Osteocyte (in vitro differentiated cells): ENCODE results near the gene DAPK1. TPM values are rescaled to one million over a fixed set of nuclear protein-coding genes. Genes with fewer than 3 reads are reported as not detected.

Experiments used
- DNase-seq: peaks from one replicate; pipeline ENCODE4 v3.0.0; 2021; ENCODE audit warnings: mixed read lengths; ENCODE audit not compliant: unreplicated experiment; ENCODE audit errors: extremely low spot score
- H3K27ac Mint-ChIP-seq: one replicate; pipeline ENCODE4 v1.8.0; 2021; ENCODE audit warnings: mild to moderate bottlenecking, mixed read lengths; ENCODE audit not compliant: unreplicated experiment
- H3K27me3 Mint-ChIP-seq: one replicate; pipeline ENCODE4 v1.8.0; 2021; ENCODE audit warnings: mixed read lengths; ENCODE audit not compliant: unreplicated experiment
- H3K36me3 Mint-ChIP-seq: one replicate; pipeline ENCODE4 v1.8.0; 2021; ENCODE audit warnings: mixed read lengths; ENCODE audit not compliant: unreplicated experiment
- H3K4me1 Mint-ChIP-seq: one replicate; pipeline ENCODE4 v1.8.0; 2021; ENCODE audit warnings: mixed read lengths; ENCODE audit not compliant: unreplicated experiment
- H3K4me3 Mint-ChIP-seq: one replicate; pipeline ENCODE4 v1.8.0; 2021; ENCODE audit warnings: mild to moderate bottlenecking, moderate library complexity, mixed read lengths; ENCODE audit not compliant: unreplicated experiment
- H3K9me3 Mint-ChIP-seq: one replicate; pipeline ENCODE4 v1.8.0; 2021; ENCODE audit warnings: mixed read lengths; ENCODE audit not compliant: unreplicated experiment
- CTCF ChIP-seq: fragments of 200-600 bp; sonication (generic); IDR thresholded peaks from 2 replicates; pipeline ENCODE4 v1.5.0; 2021; ENCODE audit warnings: antibody characterized with exemption, mild to moderate bottlenecking, moderate library complexity
- total RNA-seq: library from RNA; stranded (reverse); gene quantifications from 2 replicates; pipeline ENCODE4 v1.2.1, GENCODE V29; 2021

Gene DAPK1
- total RNA-seq, 1 donor from 2014 or later: 304 TPM

- Mint-ChIP-seq H3K27ac (peak overlapping the region; percentile 97), H3K4me3 (no peak overlapping the region), H3K36me3 (peaks cover 74% of the 10 kb centered on the region), H3K9me3 (no peaks in the 10 kb centered on the region), H3K27me3 (no peaks in the 10 kb centered on the region), H3K4me1 (peaks cover 75% of the 10 kb centered on the region)
- TF ChIP-seq CTCF: no peak
- DNase-seq: no peak
Measured at GRCh38 chr9:87611776-87612175, 114.1 kb downstream of the DAPK1 start.

DNA sequence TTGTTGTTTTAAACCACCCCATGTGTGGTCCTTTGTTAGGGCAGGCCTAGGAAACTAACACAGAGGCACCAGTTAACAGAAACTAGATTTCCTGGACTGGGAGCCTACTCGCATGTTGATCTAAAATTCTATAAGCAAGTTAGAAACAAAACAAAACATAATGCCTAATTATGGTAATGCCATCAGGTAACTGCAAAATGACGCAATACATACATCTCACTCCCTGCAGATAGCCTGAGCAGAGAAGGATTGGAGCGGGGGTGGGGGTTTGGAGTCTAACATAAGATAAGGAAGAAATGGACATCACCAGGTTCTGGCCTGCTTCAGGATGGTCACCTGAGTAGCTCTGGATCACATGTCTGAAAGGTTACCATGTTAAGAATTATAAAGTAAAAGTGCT lies 114.9 kb downstream of the DAPK1 start:
- Mint-ChIP-seq H3K27ac (peak overlapping the region; percentile 31), H3K27me3 (no peaks in the 10 kb centered on the region), H3K4me3 (no peak overlapping the region), H3K4me1 (peaks cover 68% of the 10 kb centered on the region), H3K36me3 (peaks cover 78% of the 10 kb centered on the region), H3K9me3 (no peaks in the 10 kb centered on the region)
- DNase-seq: no peak
- TF ChIP-seq CTCF: no peak

DNA sequence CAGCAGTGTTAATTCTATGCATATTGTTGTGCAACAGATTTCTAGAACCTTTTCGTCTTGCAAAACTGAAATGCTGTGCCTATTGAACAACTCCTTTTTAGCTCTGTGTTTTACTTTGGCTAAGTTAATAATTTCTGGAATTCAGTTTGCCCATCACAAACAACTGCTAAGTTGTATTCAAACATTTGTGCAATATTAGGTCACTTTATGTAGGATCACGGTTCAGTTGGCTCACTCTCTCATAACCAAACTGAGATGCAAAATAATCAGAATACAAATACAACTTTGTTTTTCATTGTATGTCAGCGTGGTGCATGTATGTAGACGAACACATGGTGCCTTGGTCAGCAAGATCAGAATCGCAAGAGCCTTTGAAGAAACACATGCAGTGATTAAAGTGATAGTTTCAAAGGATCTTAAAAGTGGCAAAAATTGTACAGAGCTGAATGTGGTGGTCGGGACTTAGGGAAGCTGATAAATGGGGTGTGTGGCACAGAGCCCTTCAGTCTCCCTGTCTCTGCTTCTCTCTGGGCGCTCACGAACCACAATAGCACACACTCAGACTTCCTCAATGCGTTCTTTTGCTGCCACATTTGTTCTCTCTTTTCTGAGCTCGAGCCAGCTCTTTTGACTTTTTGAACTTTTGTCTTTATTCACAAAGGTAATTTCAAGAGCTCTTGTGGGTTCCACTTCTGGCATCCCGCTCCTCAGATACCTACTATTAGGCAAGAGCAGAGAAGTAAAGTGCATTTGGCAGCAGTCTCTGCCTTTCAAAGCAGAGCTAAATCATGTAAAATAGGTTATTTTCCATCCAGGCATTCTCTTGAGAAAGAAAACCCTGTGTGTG lies 115.8 kb downstream of the DAPK1 start:
- no peak overlapping the region for H3K27ac Mint-ChIP-seq
- no peak for TF ChIP-seq CTCF
- peaks cover 58% of the 10 kb centered on the region for H3K4me1 Mint-ChIP-seq
- no peaks in the 10 kb centered on the region for H3K27me3 Mint-ChIP-seq
- no peak overlapping the region for H3K4me3 Mint-ChIP-seq
- peaks cover 79% of the 10 kb centered on the region for H3K36me3 Mint-ChIP-seq
- no peaks in the 10 kb centered on the region for H3K9me3 Mint-ChIP-seq
- DNase-seq: no peak

- peaks cover 80% of the 10 kb centered on the region for H3K36me3 Mint-ChIP-seq
- TF ChIP-seq CTCF: no peak
- H3K4me1 Mint-ChIP-seq: peaks cover 50% of the 10 kb centered on the region
Measured at GRCh38 chr9:87614397-87614796, 116.7 kb downstream of the DAPK1 start.

DNA sequence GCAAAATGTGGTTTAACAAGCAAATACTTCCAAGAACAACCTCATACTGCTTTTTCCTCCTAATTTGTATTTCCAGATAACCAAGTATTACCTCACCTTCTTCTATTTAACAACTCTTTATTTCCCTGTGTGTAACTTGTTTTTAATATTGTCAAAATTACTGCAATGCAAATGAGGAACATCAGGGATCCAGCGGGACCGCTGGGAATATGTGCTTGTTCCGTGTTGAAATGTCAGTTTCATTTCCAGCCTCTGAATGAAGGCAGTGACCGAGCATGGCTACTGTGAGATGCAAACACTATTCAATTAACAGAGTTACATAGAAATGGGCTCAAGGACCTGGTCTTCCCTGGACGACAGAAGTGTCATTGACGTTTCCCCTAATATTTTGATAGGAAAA lies 117.5 kb downstream of the DAPK1 start:
- Mint-ChIP-seq H3K27ac (no peak overlapping the region), H3K36me3 (peaks cover 75% of the 10 kb centered on the region), H3K4me1 (peaks cover 42% of the 10 kb centered on the region), H3K9me3 (no peaks in the 10 kb centered on the region), H3K27me3 (no peaks in the 10 kb centered on the region), H3K4me3 (no peak overlapping the region)
- no peak for TF ChIP-seq CTCF
- DNase-seq: no peak

More at GRCh38 chr9:87614397-87614796, 116.7 kb downstream of the DAPK1 start:
- Mint-ChIP-seq H3K27me3 (no peaks in the 10 kb centered on the region), H3K4me3 (no peak overlapping the region), H3K27ac (no peak overlapping the region), H3K9me3 (no peaks in the 10 kb centered on the region)
- no peak for DNase-seq
